ENCODE data around the gene KLF6. TPM values are rescaled to one million over a fixed set of nuclear protein-coding genes. Genes with fewer than 3 reads are reported as not detected.

Gene KLF6
- total and polyA plus RNA-seq, 2 donors (not counting 3 experiments of a cell fraction or from before 2014, with no cell fraction given) = 183 to 307 TPM

DNA sequence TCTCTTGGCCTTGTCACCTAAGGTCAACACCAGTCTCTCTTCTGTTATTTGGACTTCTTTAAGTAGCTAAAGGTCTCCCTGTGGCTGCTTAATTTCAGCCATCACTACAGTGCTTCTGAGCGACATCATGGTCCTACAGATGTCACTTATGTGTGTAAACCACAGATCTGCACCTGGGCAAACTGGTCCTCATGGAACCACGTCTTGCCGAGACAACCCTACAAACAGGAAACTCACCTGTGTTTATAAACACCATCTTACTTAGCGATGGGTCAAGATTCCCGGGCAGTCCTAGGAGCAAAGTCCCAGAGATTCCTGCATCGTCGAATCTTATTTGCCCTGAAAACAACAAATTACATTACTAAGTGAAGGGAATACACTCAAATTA, 27.8 kb downstream of the KLF6 start:
- ChIA-PET POLR2A (no interaction called here), CTCF (interaction anchor here (1.2 kb wide), 1 partner anchor 559 kb away, joined by 4 read pairs; no protein-coding TSS in a partner anchor)
- BruUV-seq (replicated peaks) = no TSS peak
- H2AFZ ChIP-seq (ENCODE audit: low read depth, low read length) = no peak overlapping the region
- H3K4me2 ChIP-seq (ENCODE audit: insufficient read depth, low read length) = no peak overlapping the region
- H3K9ac ChIP-seq (replicated peaks; ENCODE audit: extremely low read depth, insufficient read depth, low read length) = no peak overlapping the region
- H3K9me1 ChIP-seq (replicated peaks; ENCODE audit: control insufficient read depth, extremely low read depth, insufficient read depth, low read length) = no peaks in the 10 kb centered on the region
- no peaks in the 10 kb centered on the region for H3K27me3 ChIP-seq (ENCODE audit: control insufficient read depth in 2 of 2, insufficient read depth in 2 of 2, low read length in 2 of 2)
- no peaks in the 10 kb centered on the region for H4K20me1 ChIP-seq (replicated peaks; ENCODE audit: control insufficient read depth, extremely low read depth, insufficient read depth, low read length)
- TF ChIP-seq, protein P1, sequence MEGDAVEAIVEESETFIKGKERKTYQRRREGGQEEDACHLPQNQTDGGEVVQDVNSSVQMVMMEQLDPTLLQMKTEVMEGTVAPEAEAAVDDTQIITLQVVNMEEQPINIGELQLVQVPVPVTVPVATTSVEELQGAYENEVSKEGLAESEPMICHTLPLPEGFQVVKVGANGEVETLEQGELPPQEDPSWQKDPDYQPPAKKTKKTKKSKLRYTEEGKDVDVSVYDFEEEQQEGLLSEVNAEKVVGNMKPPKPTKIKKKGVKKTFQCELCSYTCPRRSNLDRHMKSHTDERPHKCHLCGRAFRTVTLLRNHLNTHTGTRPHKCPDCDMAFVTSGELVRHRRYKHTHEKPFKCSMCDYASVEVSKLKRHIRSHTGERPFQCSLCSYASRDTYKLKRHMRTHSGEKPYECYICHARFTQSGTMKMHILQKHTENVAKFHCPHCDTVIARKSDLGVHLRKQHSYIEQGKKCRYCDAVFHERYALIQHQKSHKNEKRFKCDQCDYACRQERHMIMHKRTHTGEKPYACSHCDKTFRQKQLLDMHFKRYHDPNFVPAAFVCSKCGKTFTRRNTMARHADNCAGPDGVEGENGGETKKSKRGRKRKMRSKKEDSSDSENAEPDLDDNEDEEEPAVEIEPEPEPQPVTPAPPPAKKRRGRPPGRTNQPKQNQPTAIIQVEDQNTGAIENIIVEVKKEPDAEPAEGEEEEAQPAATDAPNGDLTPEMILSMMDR (IDR thresholded peaks at IDR 0.05; ENCODE audit: extremely low read depth in 1 of 2, insufficient read depth in 1 of 2, low read depth in 1 of 2, low read length in 2 of 2) = no peak
- TF ChIP-seq JUN (IDR thresholded peaks at IDR 0.05; ENCODE audit: borderline replicate concordance, insufficient read depth, insufficient read length, low read depth) = no peak
- no peak for TF ChIP-seq FOS (IDR thresholded peaks at IDR 0.05; ENCODE audit: borderline replicate concordance, insufficient read depth, low read length)
- TF ChIP-seq MYC (IDR thresholded peaks at IDR 0.05; ENCODE audit: low read depth, low read length) = no peak
- TF ChIP-seq, protein P2, sequence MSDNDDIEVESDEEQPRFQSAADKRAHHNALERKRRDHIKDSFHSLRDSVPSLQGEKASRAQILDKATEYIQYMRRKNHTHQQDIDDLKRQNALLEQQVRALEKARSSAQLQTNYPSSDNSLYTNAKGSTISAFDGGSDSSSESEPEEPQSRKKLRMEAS (IDR thresholded peaks at IDR 0.05; ENCODE audit: insufficient read depth, insufficient read length) = no peak
- no peak for TF ChIP-seq GATA2 (IDR thresholded peaks at IDR 0.05; ENCODE audit: insufficient read depth, insufficient read length, low read depth, low read length)
- no peak for TF ChIP-seq POLR2AphosphoS5 (IDR thresholded peaks at IDR 0.05; ENCODE audit: insufficient read depth, low read depth, low read length)
- TF ChIP-seq EZH2 (IDR thresholded peaks at IDR 0.05; ENCODE audit: borderline replicate concordance, low read depth, low read length, severe bottlenecking) = no peak
- TF ChIP-seq POLR2A (IDR thresholded peaks at IDR 0.05; ENCODE audit: low read depth, low read length) = no peak
- dilution Hi-C loops (cut with MboI; ENCODE audit: extremely low pct_ligation_motif_present, low sequenced_read_pairs) = no loop called here
- intact Hi-C loops (cut with micrococcal nuclease) = no loop called here
- no peak overlapping the region for H3K4me3 ChIP-seq (replicated peaks in 1 of 3; ENCODE audit: insufficient read depth in 1 of 3, low read depth in 1 of 3, low read length in 3 of 3)
- no peak overlapping the region for H3K27ac ChIP-seq (ENCODE audit: insufficient read depth, low read depth, low read length)
- FAIRE-seq (no peak), DNase-seq (ENCODE audit: low read depth, low spot score) (no peak)
- no peaks in the 10 kb centered on the region for H3K36me3 ChIP-seq (ENCODE audit: control insufficient read depth in 2 of 2, extremely low read depth in 1 of 2, insufficient read depth in 2 of 2, low read length in 2 of 2)
- H3K9me3 ChIP-seq (replicated peaks; ENCODE audit: control insufficient read depth, insufficient read depth, low read length) = no peaks in the 10 kb centered on the region
- peaks cover 24% of the 10 kb centered on the region for H3K4me1 ChIP-seq (ENCODE audit: control insufficient read depth, extremely low read depth, insufficient read depth, low read length)
- no peaks in the 10 kb centered on the region for H3K79me2 ChIP-seq (ENCODE audit: control insufficient read depth, insufficient read depth, low read length)

Data from endothelial cell of umbilical vein (primary cell).